ENCODE data around the gene TRAPPC1.

The TRAPPC1 gene, protein sequence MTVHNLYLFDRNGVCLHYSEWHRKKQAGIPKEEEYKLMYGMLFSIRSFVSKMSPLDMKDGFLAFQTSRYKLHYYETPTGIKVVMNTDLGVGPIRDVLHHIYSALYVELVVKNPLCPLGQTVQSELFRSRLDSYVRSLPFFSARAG

DNA sequence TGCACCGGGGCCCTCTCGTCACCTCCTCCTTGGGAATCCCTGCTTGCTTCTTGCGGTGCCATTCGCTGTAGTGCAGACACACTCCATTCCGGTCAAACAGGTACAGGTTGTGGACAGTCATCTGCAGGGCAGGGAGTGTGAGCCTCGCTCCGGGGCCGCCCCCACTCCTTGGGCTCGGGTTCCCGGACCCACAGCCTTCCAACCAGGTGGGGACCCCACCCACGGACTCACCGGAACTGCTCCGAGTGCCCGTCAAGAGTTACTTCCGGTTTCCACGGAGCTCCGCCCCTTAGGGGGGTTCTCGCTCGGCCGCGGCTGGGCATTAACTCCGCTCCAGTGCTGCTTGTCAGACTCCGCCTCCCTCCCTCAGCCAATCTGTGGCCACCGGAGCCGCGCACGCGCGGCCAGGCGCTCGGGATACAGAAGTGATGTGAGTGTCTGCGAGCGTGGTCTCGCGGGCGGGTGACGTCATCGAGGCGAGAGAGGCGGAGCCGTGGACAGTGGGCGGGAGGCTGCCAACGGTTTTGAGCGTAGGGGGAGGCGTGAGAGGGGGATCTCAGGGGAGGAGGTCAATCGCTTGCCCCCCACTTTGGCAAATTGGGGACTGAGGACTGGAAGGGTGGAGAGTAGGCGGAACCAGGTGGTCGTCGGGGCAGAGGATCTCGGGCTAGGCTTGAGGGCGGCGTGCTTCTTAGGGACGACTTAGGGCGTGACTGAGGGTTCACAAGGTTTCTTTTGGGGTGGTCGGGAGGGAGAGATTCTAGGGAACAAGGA, at the start of gene TRAPPC1, which contains the start of gene CNTROB:
TSS of gene TRAPPC1 (minus strand) at position 238 of the 774 bp plus-strand sequence. CDS start at position 121, 117 bp downstream.
TSS of gene CNTROB (plus strand) at position 498 of the 774 bp plus-strand sequence. CDS start 874 bp downstream, outside the sequence.
- peak; percentile 99 for ATAC-seq (replicated peaks; ENCODE audit: extremely low read depth, poor library complexity, severe bottlenecking)
- H3K27me3 Mint-ChIP-seq, result no peaks in the 10 kb centered on the region
- peaks cover 24% of the 10 kb centered on the region for H3K36me3 Mint-ChIP-seq (ENCODE audit: insufficient read depth)
- peak within 1 kb of the TSS; percentile 96 for H3K27ac Mint-ChIP-seq (ENCODE audit: low read depth)
- H3K4me1 Mint-ChIP-seq, result peaks cover 41% of the 10 kb centered on the region
- DNase-seq (ENCODE audit: low spot score in 2 of 2), result peak; percentile 97 to 99
- H3K9me3 Mint-ChIP-seq, result no peaks in the 10 kb centered on the region
- peak within 1 kb of the TSS; percentile 85 for H3K4me3 Mint-ChIP-seq

- DNase-seq (ENCODE audit: low spot score in 2 of 2) (no peak), ATAC-seq (replicated peaks; ENCODE audit: extremely low read depth, poor library complexity, severe bottlenecking) (no peak)
- Mint-ChIP-seq H3K27ac (ENCODE audit: low read depth) (no peak overlapping the region), H3K27me3 (peaks cover 68% of the 10 kb centered on the region), H3K9me3 (peaks cover 11% of the 10 kb centered on the region), H3K36me3 (ENCODE audit: insufficient read depth) (no peaks in the 10 kb centered on the region), H3K4me1 (no peaks in the 10 kb centered on the region), H3K4me3 (no peak overlapping the region)
Measured at GRCh38 chr17:7977805-7978204, 46.1 kb upstream of the TRAPPC1 start.

- no peak for DNase-seq (ENCODE audit: low spot score in 2 of 2)
- ATAC-seq (replicated peaks; ENCODE audit: extremely low read depth, poor library complexity, severe bottlenecking), result no peak
- Mint-ChIP-seq H3K27me3 (peaks cover 65% of the 10 kb centered on the region), H3K27ac (ENCODE audit: low read depth) (no peak overlapping the region), H3K4me3 (no peak overlapping the region), H3K4me1 (no peaks in the 10 kb centered on the region), H3K9me3 (peaks cover 11% of the 10 kb centered on the region), H3K36me3 (ENCODE audit: insufficient read depth) (no peaks in the 10 kb centered on the region)
Measured at GRCh38 chr17:7977039-7977438, 45.3 kb upstream of the TRAPPC1 start.

- Mint-ChIP-seq H3K27me3 (peaks cover 62% of the 10 kb centered on the region), H3K4me1 (no peaks in the 10 kb centered on the region), H3K9me3 (peaks cover 11% of the 10 kb centered on the region), H3K4me3 (no peak overlapping the region), H3K27ac (ENCODE audit: low read depth) (no peak overlapping the region), H3K36me3 (ENCODE audit: insufficient read depth) (no peaks in the 10 kb centered on the region)
- no peak for DNase-seq (ENCODE audit: low spot score in 2 of 2)
- ATAC-seq (replicated peaks; ENCODE audit: extremely low read depth, poor library complexity, severe bottlenecking), result no peak
Measured at GRCh38 chr17:7974638-7975131, 42.9 kb upstream of the TRAPPC1 start.

DNA sequence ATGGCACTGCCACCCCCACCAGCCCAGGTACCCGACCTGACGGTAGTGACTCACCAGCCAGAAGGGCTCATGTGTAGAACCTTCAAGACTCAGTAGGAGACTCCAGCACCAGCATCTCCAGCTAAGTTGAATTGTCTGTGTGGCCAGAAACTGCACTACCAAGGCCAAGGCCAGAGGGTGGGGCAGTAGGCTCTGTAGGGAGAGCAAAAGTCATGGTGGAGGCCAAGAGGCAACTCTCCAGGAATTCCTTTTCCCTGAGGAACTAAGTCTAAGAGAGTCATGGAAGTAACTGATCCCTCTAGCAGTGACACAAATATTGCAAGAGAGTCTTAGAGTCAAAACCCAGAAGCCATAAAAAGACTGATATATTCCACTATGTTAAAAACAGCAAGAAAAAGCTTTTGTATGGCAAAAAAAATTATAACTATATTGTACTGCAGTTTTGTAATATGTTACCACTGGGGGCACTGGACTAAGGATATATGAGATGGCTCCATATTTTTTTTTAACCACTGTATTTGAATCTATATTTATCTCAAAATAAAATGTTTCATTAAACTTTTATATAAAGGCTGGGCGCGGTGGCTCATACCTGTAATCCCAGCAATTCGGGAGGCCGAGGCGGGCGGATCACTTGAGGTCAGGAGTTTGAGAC, 40.5 kb upstream of the TRAPPC1 start:
- DNase-seq (ENCODE audit: low spot score in 2 of 2) (no peak), ATAC-seq (replicated peaks; ENCODE audit: extremely low read depth, poor library complexity, severe bottlenecking) (no peak)
- Mint-ChIP-seq H3K27ac (ENCODE audit: low read depth) (no peak overlapping the region), H3K36me3 (ENCODE audit: insufficient read depth) (no peaks in the 10 kb centered on the region), H3K4me1 (no peaks in the 10 kb centered on the region), H3K9me3 (peaks cover 11% of the 10 kb centered on the region), H3K4me3 (no peak overlapping the region), H3K27me3 (peaks cover 54% of the 10 kb centered on the region)

GRCh38 chr17:7971651-7972050, 39.9 kb upstream of the TRAPPC1 start:
- H3K27ac Mint-ChIP-seq (ENCODE audit: low read depth), result no peak overlapping the region
- no peaks in the 10 kb centered on the region for H3K36me3 Mint-ChIP-seq (ENCODE audit: insufficient read depth)
- ATAC-seq (replicated peaks; ENCODE audit: extremely low read depth, poor library complexity, severe bottlenecking) (no peak), DNase-seq (ENCODE audit: low spot score in 2 of 2) (no peak)
- no peaks in the 10 kb centered on the region for H3K4me1 Mint-ChIP-seq
- peaks cover 11% of the 10 kb centered on the region for H3K9me3 Mint-ChIP-seq
- peaks cover 54% of the 10 kb centered on the region for H3K27me3 Mint-ChIP-seq
- no peak overlapping the region for H3K4me3 Mint-ChIP-seq

DNA sequence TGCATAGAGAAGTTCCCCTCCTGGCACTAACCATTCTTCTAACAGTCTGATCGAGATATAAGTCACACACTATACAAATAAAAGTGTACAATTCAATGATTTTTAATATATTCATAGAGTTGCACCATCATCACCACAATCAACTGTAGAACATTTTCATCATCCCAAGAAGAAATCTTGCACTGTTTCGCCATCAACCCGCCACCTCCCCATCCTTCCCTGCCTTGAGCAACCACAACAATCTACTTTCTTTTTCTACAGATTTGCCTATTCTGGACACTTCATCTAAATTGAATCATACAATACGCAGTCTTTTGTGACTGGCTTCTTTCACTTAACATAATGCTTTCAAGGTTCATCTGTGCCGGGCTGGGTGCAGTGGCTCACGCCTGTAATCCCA, 37.7 kb upstream of the TRAPPC1 start:
- no peak for DNase-seq (ENCODE audit: low spot score in 2 of 2)

DNA sequence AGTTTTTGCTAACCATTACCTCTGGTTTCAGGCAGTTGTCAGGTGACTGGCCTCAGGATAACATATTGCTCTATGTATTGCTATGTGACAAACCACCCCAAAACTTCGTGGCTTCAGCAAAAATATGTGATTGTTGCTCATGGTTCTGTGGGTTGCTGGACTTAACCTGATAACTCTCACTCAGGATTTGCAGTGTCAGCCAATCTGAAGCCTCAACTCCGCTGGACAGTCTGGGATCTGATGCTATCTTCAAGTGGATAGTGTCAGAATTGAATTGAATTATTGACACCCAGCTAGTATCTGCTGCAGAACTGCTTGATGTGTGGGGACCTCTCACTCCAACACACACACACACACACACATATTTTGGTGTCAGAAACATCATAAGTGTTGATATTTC, 36.0 kb upstream of the TRAPPC1 start:
- Mint-ChIP-seq H3K9me3 (no peaks in the 10 kb centered on the region), H3K4me1 (no peaks in the 10 kb centered on the region), H3K36me3 (ENCODE audit: insufficient read depth) (no peaks in the 10 kb centered on the region), H3K27ac (ENCODE audit: low read depth) (no peak overlapping the region), H3K4me3 (no peak overlapping the region), H3K27me3 (peaks cover 23% of the 10 kb centered on the region)
- ATAC-seq (replicated peaks; ENCODE audit: extremely low read depth, poor library complexity, severe bottlenecking) (no peak), DNase-seq (ENCODE audit: low spot score in 2 of 2) (no peak)

More for the DNA sequence above, 37.7 kb upstream of the TRAPPC1 start:
- H3K9me3 Mint-ChIP-seq, result peaks cover 4% of the 10 kb centered on the region
- H3K27me3 Mint-ChIP-seq, result peaks cover 37% of the 10 kb centered on the region
- H3K4me1 Mint-ChIP-seq, result no peaks in the 10 kb centered on the region
- H3K27ac Mint-ChIP-seq (ENCODE audit: low read depth), result no peak overlapping the region
- no peak for ATAC-seq (replicated peaks; ENCODE audit: extremely low read depth, poor library complexity, severe bottlenecking)
- H3K4me3 Mint-ChIP-seq, result no peak overlapping the region
- H3K36me3 Mint-ChIP-seq (ENCODE audit: insufficient read depth), result no peaks in the 10 kb centered on the region

GRCh38 chr17:7961421-7961820, 29.7 kb upstream of the TRAPPC1 start:
- DNase-seq (ENCODE audit: low spot score in 2 of 2) (no peak), ATAC-seq (replicated peaks; ENCODE audit: extremely low read depth, poor library complexity, severe bottlenecking) (no peak)
- no peaks in the 10 kb centered on the region for H3K36me3 Mint-ChIP-seq (ENCODE audit: insufficient read depth)
- no peaks in the 10 kb centered on the region for H3K9me3 Mint-ChIP-seq
- H3K27me3 Mint-ChIP-seq, result peaks cover 25% of the 10 kb centered on the region
- H3K27ac Mint-ChIP-seq (ENCODE audit: low read depth), result no peak overlapping the region
- no peaks in the 10 kb centered on the region for H3K4me1 Mint-ChIP-seq
- no peak overlapping the region for H3K4me3 Mint-ChIP-seq

- Mint-ChIP-seq H3K4me1 (no peaks in the 10 kb centered on the region), H3K4me3 (no peak overlapping the region), H3K27me3 (peaks cover 24% of the 10 kb centered on the region), H3K36me3 (ENCODE audit: insufficient read depth) (no peaks in the 10 kb centered on the region), H3K27ac (ENCODE audit: low read depth) (no peak overlapping the region), H3K9me3 (no peaks in the 10 kb centered on the region)
- DNase-seq (ENCODE audit: low spot score in 2 of 2) (no peak), ATAC-seq (replicated peaks; ENCODE audit: extremely low read depth, poor library complexity, severe bottlenecking) (no peak)
Measured at GRCh38 chr17:7959503-7960253, 27.9 kb upstream of the TRAPPC1 start.

- peaks cover under 1% of the 10 kb centered on the region for H3K36me3 Mint-ChIP-seq (ENCODE audit: insufficient read depth)
- no peak for ATAC-seq (replicated peaks; ENCODE audit: extremely low read depth, poor library complexity, severe bottlenecking)
- peaks cover 17% of the 10 kb centered on the region for H3K27me3 Mint-ChIP-seq
- DNase-seq (ENCODE audit: low spot score in 2 of 2), result no peak
- no peaks in the 10 kb centered on the region for H3K9me3 Mint-ChIP-seq
- no peak overlapping the region for H3K4me3 Mint-ChIP-seq
- H3K27ac Mint-ChIP-seq (ENCODE audit: low read depth), result no peak overlapping the region
- H3K4me1 Mint-ChIP-seq, result peaks cover 3% of the 10 kb centered on the region
Measured at GRCh38 chr17:7956228-7956965, 24.7 kb upstream of the TRAPPC1 start.
